Cardiac fibroblast (primary cell): ENCODE results near the gene LCN15.
"Not testable (repeated sequence)": the region's sequence is repeated elsewhere in the genome, so short reads cannot be mapped to it uniquely, and the experiment has no call there.

Source experiments
- DNase-seq, 2 donors: peaks; one replicate each; pipeline versions ENCODE4 v3.0.0 to v3.0.0-alpha.2; 2010; ENCODE audit warnings: low read depth in 2 of 2
- H3K4me3 ChIP-seq, 2 donors: replicated peaks in 1 of 2; 1 replicate in 1 of 2; 2 replicates in 1 of 2; pipeline ENCODE4 v1.5.1; 2011; ENCODE audit warnings: low read depth in 2 of 2, low read length in 2 of 2, mild to moderate bottlenecking in 2 of 2, moderate library complexity in 1 of 2
- CTCF ChIP-seq: IDR thresholded peaks from one replicate; pipeline ENCODE4 v1.5.1; 2011; ENCODE audit warnings: low read depth, mild to moderate bottlenecking, low read length, inconsistent platforms

LCN15 gene

GRCh38 chr9:136757751-136758140 lies 6.6 kb downstream of the LCN15 start:
- H3K4me3 ChIP-seq: no peak overlapping the region
- DNase-seq: no peak
- TF ChIP-seq CTCF: no peak

GRCh38 chr9:136757328-136757727 lies 7.0 kb downstream of the LCN15 start:
- no peak for TF ChIP-seq CTCF
- no peak for DNase-seq
- H3K4me3 ChIP-seq: no peak overlapping the region

- no peak for DNase-seq
- H3K4me3 ChIP-seq: no peak overlapping the region
- no peak for TF ChIP-seq CTCF
These were observed 7.5 kb downstream of the LCN15 start for GRCh38 chr9:136756836-136757235.

GRCh38 chr9:136756134-136756438 lies 8.2 kb downstream of the LCN15 start:
- no peak for TF ChIP-seq CTCF
- no peak for DNase-seq
- no peak overlapping the region for H3K4me3 ChIP-seq

GRCh38 chr9:136755302-136756133 lies 8.8 kb downstream of the LCN15 start:
- DNase-seq: not testable (repeated sequence)

GRCh38 chr9:136754626-136755301 lies 9.6 kb downstream of the LCN15 start:
- no peak overlapping the region for H3K4me3 ChIP-seq
- DNase-seq: no peak
- TF ChIP-seq CTCF: no peak

More at GRCh38 chr9:136755302-136756133, 8.8 kb downstream of the LCN15 start:
- not testable (repeated sequence) for H3K4me3 ChIP-seq

- no peak overlapping the region for H3K4me3 ChIP-seq
- no peak for TF ChIP-seq CTCF
- DNase-seq: no peak
These were observed 10.2 kb downstream of the LCN15 start for GRCh38 chr9:136754059-136754572.
